Osteocyte (in vitro differentiated cells): ENCODE data around the gene TMEM168. TPM values are rescaled to one million over a fixed set of nuclear protein-coding genes. Genes with fewer than 3 reads are reported as not detected.

ENCODE experiments used
- DNase-seq: peaks from one replicate; pipeline ENCODE4 v3.0.0; 2021; ENCODE audit warnings: mixed read lengths; ENCODE audit not compliant: unreplicated experiment; ENCODE audit errors: extremely low spot score
- H3K27ac Mint-ChIP-seq: one replicate; pipeline ENCODE4 v1.8.0; 2021; ENCODE audit warnings: mild to moderate bottlenecking, mixed read lengths; ENCODE audit not compliant: unreplicated experiment
- H3K27me3 Mint-ChIP-seq: one replicate; pipeline ENCODE4 v1.8.0; 2021; ENCODE audit warnings: mixed read lengths; ENCODE audit not compliant: unreplicated experiment
- H3K36me3 Mint-ChIP-seq: one replicate; pipeline ENCODE4 v1.8.0; 2021; ENCODE audit warnings: mixed read lengths; ENCODE audit not compliant: unreplicated experiment
- H3K4me1 Mint-ChIP-seq: one replicate; pipeline ENCODE4 v1.8.0; 2021; ENCODE audit warnings: mixed read lengths; ENCODE audit not compliant: unreplicated experiment
- H3K4me3 Mint-ChIP-seq: one replicate; pipeline ENCODE4 v1.8.0; 2021; ENCODE audit warnings: mild to moderate bottlenecking, moderate library complexity, mixed read lengths; ENCODE audit not compliant: unreplicated experiment
- H3K9me3 Mint-ChIP-seq: one replicate; pipeline ENCODE4 v1.8.0; 2021; ENCODE audit warnings: mixed read lengths; ENCODE audit not compliant: unreplicated experiment
- total RNA-seq: library from RNA; stranded (reverse); gene quantifications from 2 replicates; pipeline ENCODE4 v1.2.1, GENCODE V29; 2021
- TF ChIP-seq, protein P1 (sequence below): fragments of 200-600 bp; sonication (generic); IDR thresholded peaks from 2 replicates; pipeline ENCODE4 v1.5.0; 2021; ENCODE audit warnings: antibody characterized with exemption, mild to moderate bottlenecking, moderate library complexity

TMEM168 gene
- total RNA-seq, 1 donor from 2014 or later, result 21.7 TPM

DNA sequence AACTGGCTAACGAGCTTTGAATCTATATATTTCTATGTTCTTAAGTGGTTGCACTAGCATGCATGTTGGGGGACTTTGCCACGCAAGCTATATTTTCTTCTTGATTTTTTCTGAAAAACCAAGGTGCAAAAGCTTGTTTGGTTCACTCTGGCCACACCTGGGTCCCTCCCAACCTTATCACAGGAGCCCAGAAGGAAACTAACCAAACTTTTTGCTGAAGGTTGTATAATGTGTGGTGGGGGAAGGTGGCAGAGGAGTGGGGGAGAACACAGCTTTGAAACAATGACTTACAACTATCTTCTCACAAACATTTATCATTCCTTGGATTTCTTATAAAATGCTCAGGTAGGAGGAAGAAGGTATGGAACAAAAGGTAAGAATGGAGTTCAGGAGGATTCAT, 75.3 kb downstream of the TMEM168 start:
- no peaks in the 10 kb centered on the region for H3K27me3 Mint-ChIP-seq
- no peak overlapping the region for H3K4me3 Mint-ChIP-seq
- H3K36me3 Mint-ChIP-seq, result no peaks in the 10 kb centered on the region
- H3K4me1 Mint-ChIP-seq, result no peaks in the 10 kb centered on the region
- TF ChIP-seq, protein P1, sequence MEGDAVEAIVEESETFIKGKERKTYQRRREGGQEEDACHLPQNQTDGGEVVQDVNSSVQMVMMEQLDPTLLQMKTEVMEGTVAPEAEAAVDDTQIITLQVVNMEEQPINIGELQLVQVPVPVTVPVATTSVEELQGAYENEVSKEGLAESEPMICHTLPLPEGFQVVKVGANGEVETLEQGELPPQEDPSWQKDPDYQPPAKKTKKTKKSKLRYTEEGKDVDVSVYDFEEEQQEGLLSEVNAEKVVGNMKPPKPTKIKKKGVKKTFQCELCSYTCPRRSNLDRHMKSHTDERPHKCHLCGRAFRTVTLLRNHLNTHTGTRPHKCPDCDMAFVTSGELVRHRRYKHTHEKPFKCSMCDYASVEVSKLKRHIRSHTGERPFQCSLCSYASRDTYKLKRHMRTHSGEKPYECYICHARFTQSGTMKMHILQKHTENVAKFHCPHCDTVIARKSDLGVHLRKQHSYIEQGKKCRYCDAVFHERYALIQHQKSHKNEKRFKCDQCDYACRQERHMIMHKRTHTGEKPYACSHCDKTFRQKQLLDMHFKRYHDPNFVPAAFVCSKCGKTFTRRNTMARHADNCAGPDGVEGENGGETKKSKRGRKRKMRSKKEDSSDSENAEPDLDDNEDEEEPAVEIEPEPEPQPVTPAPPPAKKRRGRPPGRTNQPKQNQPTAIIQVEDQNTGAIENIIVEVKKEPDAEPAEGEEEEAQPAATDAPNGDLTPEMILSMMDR, result no peak
- H3K9me3 Mint-ChIP-seq, result no peaks in the 10 kb centered on the region
- H3K27ac Mint-ChIP-seq, result no peak overlapping the region
- DNase-seq, result no peak
